Measurements from ENCODE around the gene KLK15. TPM values are rescaled to one million over a fixed set of nuclear protein-coding genes. Genes with fewer than 3 reads are reported as not detected.

Gene KLK15
- total and polyA plus RNA-seq, 2 donors (not counting 3 experiments of a cell fraction or from before 2014, with no cell fraction given) = not detected

DNA sequence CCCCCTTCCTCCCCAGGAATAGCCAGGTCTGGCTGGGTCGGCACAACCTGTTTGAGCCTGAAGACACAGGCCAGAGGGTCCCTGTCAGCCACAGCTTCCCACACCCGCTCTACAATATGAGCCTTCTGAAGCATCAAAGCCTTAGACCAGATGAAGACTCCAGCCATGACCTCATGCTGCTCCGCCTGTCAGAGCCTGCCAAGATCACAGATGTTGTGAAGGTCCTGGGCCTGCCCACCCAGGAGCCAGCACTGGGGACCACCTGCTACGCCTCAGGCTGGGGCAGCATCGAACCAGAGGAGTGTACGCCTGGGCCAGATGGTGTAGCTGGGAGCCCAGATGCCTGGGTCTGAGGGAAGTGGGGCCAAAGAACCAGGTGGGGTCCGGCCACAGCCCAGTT is 43.1 kb upstream of the KLK15 start:
- Histone ChIP-seq H3K27me3 (ENCODE audit: control insufficient read depth in 2 of 2, insufficient read depth in 2 of 2, low read length in 2 of 2) (peaks cover 0 to 2% of the 10 kb centered on the region in 2 experiments), H3K4me2 (ENCODE audit: insufficient read depth, low read length) (no peak overlapping the region), H3K4me3 (replicated peaks in 1 of 3; ENCODE audit: insufficient read depth in 1 of 3, low read depth in 1 of 3, low read length in 3 of 3) (no peak overlapping the region), H3K79me2 (ENCODE audit: control insufficient read depth, insufficient read depth, low read length) (no peaks in the 10 kb centered on the region), H2AFZ (ENCODE audit: low read depth, low read length) (no peak overlapping the region), H3K9ac (replicated peaks; ENCODE audit: extremely low read depth, insufficient read depth, low read length) (no peak overlapping the region), H3K27ac (ENCODE audit: insufficient read depth, low read depth, low read length) (no peak overlapping the region), H3K9me3 (replicated peaks; ENCODE audit: control insufficient read depth, insufficient read depth, low read length) (no peaks in the 10 kb centered on the region), H4K20me1 (replicated peaks; ENCODE audit: control insufficient read depth, extremely low read depth, insufficient read depth, low read length) (no peaks in the 10 kb centered on the region), H3K9me1 (replicated peaks; ENCODE audit: control insufficient read depth, extremely low read depth, insufficient read depth, low read length) (no peaks in the 10 kb centered on the region), H3K4me1 (ENCODE audit: control insufficient read depth, extremely low read depth, insufficient read depth, low read length) (no peaks in the 10 kb centered on the region), H3K36me3 (ENCODE audit: control insufficient read depth in 2 of 2, extremely low read depth in 1 of 2, insufficient read depth in 2 of 2, low read length in 2 of 2) (no peaks in the 10 kb centered on the region)
- FAIRE-seq (no peak), DNase-seq (ENCODE audit: low read depth, low spot score) (no peak)
- POLR2A ChIA-PET = no interaction called here
- no peak for TF ChIP-seq JUN (IDR thresholded peaks at IDR 0.05; ENCODE audit: borderline replicate concordance, insufficient read depth, insufficient read length, low read depth)
- TF ChIP-seq, protein P1, sequence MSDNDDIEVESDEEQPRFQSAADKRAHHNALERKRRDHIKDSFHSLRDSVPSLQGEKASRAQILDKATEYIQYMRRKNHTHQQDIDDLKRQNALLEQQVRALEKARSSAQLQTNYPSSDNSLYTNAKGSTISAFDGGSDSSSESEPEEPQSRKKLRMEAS (IDR thresholded peaks at IDR 0.05; ENCODE audit: insufficient read depth, insufficient read length) = no peak
- TF ChIP-seq EZH2 (IDR thresholded peaks at IDR 0.05; ENCODE audit: borderline replicate concordance, low read depth, low read length, severe bottlenecking) = no peak
- no peak for TF ChIP-seq POLR2AphosphoS5 (IDR thresholded peaks at IDR 0.05; ENCODE audit: insufficient read depth, low read depth, low read length)
- TF ChIP-seq MYC (IDR thresholded peaks at IDR 0.05; ENCODE audit: low read depth, low read length) = no peak
- no peak for TF ChIP-seq FOS (IDR thresholded peaks at IDR 0.05; ENCODE audit: borderline replicate concordance, insufficient read depth, low read length)
- TF ChIP-seq, protein P2, sequence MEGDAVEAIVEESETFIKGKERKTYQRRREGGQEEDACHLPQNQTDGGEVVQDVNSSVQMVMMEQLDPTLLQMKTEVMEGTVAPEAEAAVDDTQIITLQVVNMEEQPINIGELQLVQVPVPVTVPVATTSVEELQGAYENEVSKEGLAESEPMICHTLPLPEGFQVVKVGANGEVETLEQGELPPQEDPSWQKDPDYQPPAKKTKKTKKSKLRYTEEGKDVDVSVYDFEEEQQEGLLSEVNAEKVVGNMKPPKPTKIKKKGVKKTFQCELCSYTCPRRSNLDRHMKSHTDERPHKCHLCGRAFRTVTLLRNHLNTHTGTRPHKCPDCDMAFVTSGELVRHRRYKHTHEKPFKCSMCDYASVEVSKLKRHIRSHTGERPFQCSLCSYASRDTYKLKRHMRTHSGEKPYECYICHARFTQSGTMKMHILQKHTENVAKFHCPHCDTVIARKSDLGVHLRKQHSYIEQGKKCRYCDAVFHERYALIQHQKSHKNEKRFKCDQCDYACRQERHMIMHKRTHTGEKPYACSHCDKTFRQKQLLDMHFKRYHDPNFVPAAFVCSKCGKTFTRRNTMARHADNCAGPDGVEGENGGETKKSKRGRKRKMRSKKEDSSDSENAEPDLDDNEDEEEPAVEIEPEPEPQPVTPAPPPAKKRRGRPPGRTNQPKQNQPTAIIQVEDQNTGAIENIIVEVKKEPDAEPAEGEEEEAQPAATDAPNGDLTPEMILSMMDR (IDR thresholded peaks at IDR 0.05; ENCODE audit: extremely low read depth in 1 of 2, insufficient read depth in 1 of 2, low read depth in 1 of 2, low read length in 2 of 2) = no peak
- TF ChIP-seq POLR2A (IDR thresholded peaks at IDR 0.05; ENCODE audit: low read depth, low read length) = no peak
- TF ChIP-seq GATA2 (IDR thresholded peaks at IDR 0.05; ENCODE audit: insufficient read depth, insufficient read length, low read depth, low read length) = no peak
- no TSS peak for BruUV-seq (replicated peaks)
- dilution Hi-C loops (cut with MboI; ENCODE audit: extremely low pct_ligation_motif_present, low sequenced_read_pairs) = no loop called here
- CTCF ChIA-PET = no interaction called here
- intact Hi-C loops (cut with micrococcal nuclease) = no loop called here

All from endothelial cell of umbilical vein (primary cell).